Cardiac muscle cell (in vitro differentiated cells and primary cell): ENCODE results near the gene HILPDA. TPM values are rescaled to one million over a fixed set of nuclear protein-coding genes. Genes with fewer than 3 reads are reported as not detected.
"Not testable (repeated sequence)": the region's sequence is repeated elsewhere in the genome, so short reads cannot be mapped to it uniquely, and the experiment has no call there.

Experiments used
- DNase-seq, 2 donors: peaks; one replicate each; pipeline versions ENCODE4 v3.0.0 to v3.0.0-alpha.2; 2010 to 2017; ENCODE audit warnings: low read depth in 1 of 2, low spot score in 1 of 2
- H3K27ac ChIP-seq: fragments of 200-600 bp; sonication (generic); 2 replicates; pipeline ENCODE4 v1.5.1; 2016
- H3K27me3 ChIP-seq: fragments of 200-600 bp; sonication (generic); 2 replicates; pipeline ENCODE4 v1.6.0; 2016; ENCODE audit warnings: control low read depth
- H3K36me3 ChIP-seq: fragments of 200-600 bp; sonication (generic); 2 replicates; pipeline ENCODE4 v1.5.1; 2016; ENCODE audit warnings: control low read depth
- H3K4me1 ChIP-seq: fragments of 200-600 bp; sonication (generic); 2 replicates; pipeline ENCODE4 v1.8.1; 2017; ENCODE audit warnings: low read depth, mild to moderate bottlenecking, mixed run types
- H3K4me3 ChIP-seq: fragments of 200-600 bp; sonication (generic); 2 replicates; pipeline ENCODE4 v1.5.1; 2016; ENCODE audit warnings: mild to moderate bottlenecking
- H3K9me3 ChIP-seq: fragments of 200-600 bp; sonication (generic); 2 replicates; pipeline ENCODE4 v1.5.1; 2017; ENCODE audit warnings: low read depth, mild to moderate bottlenecking, control low read depth
- polyA plus RNA-seq: library from polyadenylated mRNA; unstranded; fragments of >200 nt; fragmentation: Nextera tagmentation; extraction: Ambion mirVana; gene quantifications from 2 replicates; pipeline ENCODE4 v1.2.1, GENCODE V29; 2016
- total RNA-seq: library from RNA; depleted of rRNA; stranded (reverse); fragments of >200 nt; gene quantifications from 2 replicates; pipeline ENCODE4 v1.2.3, GENCODE V29; 2016
- TF ChIP-seq, protein P1 (sequence below): IDR thresholded peaks from 2 replicates; pipeline ENCODE4 v1.5.1; 2012; ENCODE audit warnings: low read depth, mild to moderate bottlenecking, low read length

The HILPDA gene
- total and polyA plus RNA-seq, 2 experiments from 2014 or later, result 16.2 to 56.0 TPM

GRCh38 chr7:128497405-128497804, 41.7 kb downstream of the HILPDA start:
- TF ChIP-seq, protein P1, sequence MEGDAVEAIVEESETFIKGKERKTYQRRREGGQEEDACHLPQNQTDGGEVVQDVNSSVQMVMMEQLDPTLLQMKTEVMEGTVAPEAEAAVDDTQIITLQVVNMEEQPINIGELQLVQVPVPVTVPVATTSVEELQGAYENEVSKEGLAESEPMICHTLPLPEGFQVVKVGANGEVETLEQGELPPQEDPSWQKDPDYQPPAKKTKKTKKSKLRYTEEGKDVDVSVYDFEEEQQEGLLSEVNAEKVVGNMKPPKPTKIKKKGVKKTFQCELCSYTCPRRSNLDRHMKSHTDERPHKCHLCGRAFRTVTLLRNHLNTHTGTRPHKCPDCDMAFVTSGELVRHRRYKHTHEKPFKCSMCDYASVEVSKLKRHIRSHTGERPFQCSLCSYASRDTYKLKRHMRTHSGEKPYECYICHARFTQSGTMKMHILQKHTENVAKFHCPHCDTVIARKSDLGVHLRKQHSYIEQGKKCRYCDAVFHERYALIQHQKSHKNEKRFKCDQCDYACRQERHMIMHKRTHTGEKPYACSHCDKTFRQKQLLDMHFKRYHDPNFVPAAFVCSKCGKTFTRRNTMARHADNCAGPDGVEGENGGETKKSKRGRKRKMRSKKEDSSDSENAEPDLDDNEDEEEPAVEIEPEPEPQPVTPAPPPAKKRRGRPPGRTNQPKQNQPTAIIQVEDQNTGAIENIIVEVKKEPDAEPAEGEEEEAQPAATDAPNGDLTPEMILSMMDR, result no peak
- peaks cover 9% of the 10 kb centered on the region for H3K36me3 ChIP-seq
- H3K27me3 ChIP-seq, result no peaks in the 10 kb centered on the region
- no peaks in the 10 kb centered on the region for H3K4me1 ChIP-seq
- H3K9me3 ChIP-seq, result no peaks in the 10 kb centered on the region
- H3K4me3 ChIP-seq, result no peak overlapping the region
- H3K27ac ChIP-seq, result no peak overlapping the region
- DNase-seq, result no peak

- H3K27ac ChIP-seq, DNase-seq, H3K4me3 ChIP-seq, H3K4me1 ChIP-seq, H3K9me3 ChIP-seq, H3K36me3 ChIP-seq, H3K27me3 ChIP-seq: not testable (repeated sequence)
These were observed 49.7 kb downstream of the HILPDA start for GRCh38 chr7:128505416-128505815.

DNA sequence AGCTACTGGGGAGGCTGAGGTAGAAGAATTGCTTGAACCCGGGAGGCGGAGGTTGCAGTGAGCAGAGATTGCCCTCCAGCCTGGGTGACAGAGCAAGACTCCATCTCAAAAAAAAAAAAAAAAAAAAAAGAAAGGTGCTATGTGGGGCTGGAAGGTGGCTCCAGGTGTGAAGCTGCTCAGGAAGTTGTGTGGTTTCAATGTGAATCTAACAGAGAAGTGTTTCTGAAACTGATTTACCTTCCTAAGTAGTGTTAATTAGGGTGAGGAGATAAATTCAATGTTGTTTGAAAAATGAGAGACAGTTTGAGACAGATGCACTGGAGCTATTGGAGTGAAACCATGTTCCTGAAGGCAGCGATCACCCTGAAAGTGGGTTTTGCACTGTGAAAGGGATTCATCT, 51.1 kb downstream of the HILPDA start:
- not testable (repeated sequence) for H3K27me3 ChIP-seq, H3K36me3 ChIP-seq, H3K4me3 ChIP-seq, H3K4me1 ChIP-seq, H3K9me3 ChIP-seq, DNase-seq
- peak overlapping the region; percentile 73 for H3K27ac ChIP-seq

DNA sequence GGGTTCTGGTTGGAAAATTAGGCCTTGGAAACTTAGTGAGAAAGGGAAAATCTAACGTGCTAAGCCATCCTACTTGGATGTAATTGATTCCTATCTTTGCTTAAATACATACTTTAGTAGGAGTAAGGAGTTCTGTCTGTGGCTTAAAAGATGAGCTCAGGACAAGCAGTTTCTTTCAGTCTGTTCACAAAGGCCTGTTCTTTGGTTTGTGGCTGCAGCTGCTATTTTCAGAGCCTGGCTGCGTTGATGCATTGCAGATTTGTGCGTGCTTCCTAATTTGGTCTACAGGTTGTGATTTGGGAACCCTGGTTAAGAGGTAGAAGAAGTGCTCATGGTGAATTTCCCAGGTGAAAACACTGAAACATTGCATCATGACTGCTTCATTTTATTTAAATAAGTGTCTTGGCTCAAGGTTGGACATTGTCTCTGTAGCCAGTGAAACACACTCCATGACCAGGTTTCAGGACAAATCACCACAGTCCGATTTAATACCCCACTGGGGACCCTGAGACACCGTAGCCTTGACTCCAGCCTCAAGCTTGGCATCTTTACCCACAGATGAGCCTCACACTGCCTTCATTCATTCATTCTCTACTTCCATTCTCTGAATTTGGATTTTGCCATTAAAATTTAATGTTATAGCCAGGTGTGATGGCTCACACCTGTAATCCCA, 51.8 kb downstream of the HILPDA start:
- H3K27me3 ChIP-seq, H3K4me1 ChIP-seq, DNase-seq, H3K36me3 ChIP-seq, H3K4me3 ChIP-seq, H3K9me3 ChIP-seq: not testable (repeated sequence)
- H3K27ac ChIP-seq, result peak overlapping the region; percentile 73

Other genes starting within 250 kb of the HILPDA start
- not detected in 2 replicates for gene LEP, start 214.6 kb upstream of the HILPDA start, total RNA-seq
- gene LEP, start 214.6 kb upstream of the HILPDA start, polyA plus RNA-seq, result not detected in 2 replicates
- gene RBM28, start 112.0 kb upstream of the HILPDA start, total RNA-seq, result 13.1 and 26.4 TPM in 2 replicates
- 23.0 and 33.5 TPM in 2 replicates for gene RBM28, start 112.0 kb upstream of the HILPDA start, polyA plus RNA-seq
- gene PRRT4, start 94.2 kb upstream of the HILPDA start, total RNA-seq, result 17.6 and 26.6 TPM in 2 replicates
- 13.2 and 20.7 TPM in 2 replicates for gene PRRT4, start 94.2 kb upstream of the HILPDA start, polyA plus RNA-seq
- 23.1 and 24.0 TPM in 2 replicates for gene IMPDH1, start 45.9 kb upstream of the HILPDA start, total RNA-seq
- gene IMPDH1, start 45.9 kb upstream of the HILPDA start, polyA plus RNA-seq, result 20.5 and 27.5 TPM in 2 replicates
- gene METTL2B, start 20.9 kb downstream of the HILPDA start, total RNA-seq, result 27.9 and 32.2 TPM in 2 replicates
- 21.3 TPM in 2 replicates for gene METTL2B, start 20.9 kb downstream of the HILPDA start, polyA plus RNA-seq
- 0.35 and 0.45 TPM in 2 replicates for gene GARIN1A, start 216.4 kb downstream of the HILPDA start, total RNA-seq
- gene GARIN1A, start 216.4 kb downstream of the HILPDA start, polyA plus RNA-seq, result 0.83 and 1.7 TPM in 2 replicates